ENCODE results near the gene CHN1.

The CHN1 gene

DNA sequence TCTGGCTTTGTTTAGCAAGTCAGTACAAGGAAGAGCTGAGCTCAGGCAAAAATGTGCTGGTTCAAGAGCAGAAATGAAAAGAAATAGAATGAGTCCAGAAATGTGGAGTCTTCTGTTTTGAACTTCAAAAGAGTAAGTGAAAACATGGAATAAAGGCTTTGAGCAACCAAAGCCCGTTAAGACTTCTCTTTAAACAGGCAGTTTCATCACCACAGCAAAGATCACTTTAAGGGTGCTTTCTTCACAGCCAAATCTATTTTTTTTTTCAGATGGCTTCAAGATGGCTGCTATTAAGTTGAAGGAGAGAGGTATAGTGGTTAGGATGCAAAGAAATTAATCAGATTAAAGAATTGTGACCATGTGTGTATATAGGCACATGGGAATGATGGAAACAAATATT lies 238.9 kb downstream of the CHN1 start:
- no peaks in the 10 kb centered on the region for H3K4me1 ChIP-seq
- no peak for TF ChIP-seq CTCF (IDR thresholded peaks at IDR 0.05; ENCODE audit: low read depth, low read length)
- H3K27me3 ChIP-seq = no peaks in the 10 kb centered on the region
- no peaks in the 10 kb centered on the region for H3K36me3 ChIP-seq
- no peaks in the 10 kb centered on the region for H3K9me3 ChIP-seq
- H3K4me3 ChIP-seq (ENCODE audit: low read depth, low read length) = no peak overlapping the region
- DNase-seq = no peak

GRCh38 chr2:174765576-174765975 lies 239.6 kb downstream of the CHN1 start:
- no peaks in the 10 kb centered on the region for H3K4me1 ChIP-seq
- DNase-seq = no peak

GRCh38 chr2:174764280-174765255 lies 240.6 kb downstream of the CHN1 start, which contains the start of gene CHRNA1:
Gene CHRNA1, minus strand, starts transcription at chr2:174764472. Its CDS starts 78 bp downstream, at chr2:174764394.
- no peak for DNase-seq

More at GRCh38 chr2:174765576-174765975, 239.6 kb downstream of the CHN1 start:
- no peak for TF ChIP-seq CTCF (IDR thresholded peaks at IDR 0.05; ENCODE audit: low read depth, low read length)
- H3K9me3 ChIP-seq = no peaks in the 10 kb centered on the region
- H3K27me3 ChIP-seq = no peaks in the 10 kb centered on the region
- H3K36me3 ChIP-seq = no peaks in the 10 kb centered on the region
- no peak overlapping the region for H3K4me3 ChIP-seq (ENCODE audit: low read depth, low read length)

GRCh38 chr2:174763780-174764179 lies 241.4 kb downstream of the CHN1 start:
- no peak for TF ChIP-seq CTCF (IDR thresholded peaks at IDR 0.05; ENCODE audit: low read depth, low read length)
- H3K27me3 ChIP-seq = no peaks in the 10 kb centered on the region
- H3K4me1 ChIP-seq = no peaks in the 10 kb centered on the region
- H3K4me3 ChIP-seq (ENCODE audit: low read depth, low read length) = no peak overlapping the region
- no peaks in the 10 kb centered on the region for H3K9me3 ChIP-seq
- no peaks in the 10 kb centered on the region for H3K36me3 ChIP-seq
- DNase-seq = no peak

More at GRCh38 chr2:174764280-174765255, 240.6 kb downstream of the CHN1 start, which contains the start of gene CHRNA1:
- H3K36me3 ChIP-seq = no peaks in the 10 kb centered on the region
- no peaks in the 10 kb centered on the region for H3K27me3 ChIP-seq
- H3K4me3 ChIP-seq (ENCODE audit: low read depth, low read length) = no peak within 1 kb of the TSS
- H3K4me1 ChIP-seq = no peaks in the 10 kb centered on the region
- H3K9me3 ChIP-seq = no peaks in the 10 kb centered on the region
- TF ChIP-seq CTCF (IDR thresholded peaks at IDR 0.05; ENCODE audit: low read depth, low read length) = no peak

- no peak overlapping the region for H3K4me3 ChIP-seq (ENCODE audit: low read depth, low read length)
- no peak for TF ChIP-seq CTCF (IDR thresholded peaks at IDR 0.05; ENCODE audit: low read depth, low read length)
- H3K27me3 ChIP-seq = no peaks in the 10 kb centered on the region
- H3K9me3 ChIP-seq = no peaks in the 10 kb centered on the region
- no peaks in the 10 kb centered on the region for H3K4me1 ChIP-seq
- DNase-seq = no peak
- no peaks in the 10 kb centered on the region for H3K36me3 ChIP-seq
Observed at GRCh38 chr2:174762464-174762863, 242.7 kb downstream of the CHN1 start.

- Histone ChIP-seq H3K4me3 (ENCODE audit: low read depth, low read length) (no peak overlapping the region), H3K36me3 (no peaks in the 10 kb centered on the region), H3K27me3 (no peaks in the 10 kb centered on the region), H3K9me3 (no peaks in the 10 kb centered on the region), H3K4me1 (no peaks in the 10 kb centered on the region)
- TF ChIP-seq CTCF (IDR thresholded peaks at IDR 0.05; ENCODE audit: low read depth, low read length) = no peak
- no peak for DNase-seq
Observed at GRCh38 chr2:174761837-174762236, 243.3 kb downstream of the CHN1 start.

All from BE2C (cell line).